ENCODE data around the gene SELENON.

SELENON gene

DNA sequence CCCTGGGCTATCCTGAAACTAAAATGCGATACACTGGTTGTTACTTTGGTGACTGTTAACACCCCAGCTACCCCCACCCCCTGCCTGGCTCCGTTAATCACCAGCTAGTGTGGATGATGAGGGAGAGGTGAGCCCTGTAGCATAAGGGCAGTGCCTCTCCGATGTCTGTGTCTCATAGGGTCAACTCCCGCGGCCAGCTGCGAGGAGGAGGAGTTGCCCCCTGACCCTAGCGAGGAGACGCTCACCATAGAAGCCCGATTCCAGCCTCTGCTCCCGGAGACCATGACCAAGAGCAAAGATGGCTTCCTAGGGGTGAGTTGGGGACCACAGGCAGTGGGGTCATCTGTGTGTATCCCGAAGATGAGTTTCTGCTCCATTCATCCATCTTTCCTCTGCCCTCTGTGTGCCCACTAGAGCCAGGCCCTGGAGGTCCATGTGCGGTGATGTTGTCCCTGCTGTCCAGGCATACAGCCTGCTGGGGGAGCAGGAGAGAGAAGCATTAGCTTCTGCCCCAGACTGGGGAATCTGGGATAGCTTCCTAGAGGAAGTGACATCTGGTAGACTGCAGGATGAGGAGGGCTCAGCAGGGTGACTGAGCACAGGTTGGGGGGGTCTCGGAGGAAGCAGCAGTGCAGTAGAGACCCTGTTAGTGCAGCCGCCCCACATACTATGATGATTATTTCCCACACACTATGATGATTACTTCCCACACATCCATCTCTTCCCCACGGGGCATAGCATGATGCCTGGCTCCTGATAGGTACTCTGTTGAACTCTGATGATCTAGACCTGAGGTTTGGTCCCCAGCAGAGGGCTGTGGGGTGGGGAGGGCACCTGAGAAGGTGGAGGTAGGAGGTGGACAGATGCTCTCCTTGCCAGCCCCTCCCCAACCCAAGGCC is 5.2 kb downstream of the SELENON start:
- in situ Hi-C loops (cut with MboI; ENCODE audit: low pct_unique_long_range_greater_than_20kb, low sequenced_read_pairs) = no loop called here
- no peak for DNase-seq

DNA sequence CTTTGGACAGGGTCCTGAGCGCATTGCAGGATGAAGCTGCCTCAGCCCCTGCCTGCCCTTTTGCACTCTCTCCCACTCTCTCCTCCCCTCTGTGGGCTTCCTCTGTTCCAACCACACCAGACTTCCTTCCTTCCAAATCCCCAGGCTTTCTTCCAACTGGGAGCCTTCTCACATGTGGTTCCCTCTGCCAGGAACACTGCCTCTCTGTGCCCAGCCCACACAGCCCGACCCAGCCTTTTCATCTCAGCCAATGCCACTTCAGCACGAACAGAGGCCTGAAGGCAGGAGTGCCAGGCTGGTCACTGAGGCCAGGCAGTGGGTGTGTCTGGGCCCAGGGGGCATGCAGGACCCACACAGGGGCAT is 5.9 kb downstream of the SELENON start:
- DNase-seq = no peak
- in situ Hi-C loops (cut with MboI; ENCODE audit: low pct_unique_long_range_greater_than_20kb, low sequenced_read_pairs) = no loop called here

DNA sequence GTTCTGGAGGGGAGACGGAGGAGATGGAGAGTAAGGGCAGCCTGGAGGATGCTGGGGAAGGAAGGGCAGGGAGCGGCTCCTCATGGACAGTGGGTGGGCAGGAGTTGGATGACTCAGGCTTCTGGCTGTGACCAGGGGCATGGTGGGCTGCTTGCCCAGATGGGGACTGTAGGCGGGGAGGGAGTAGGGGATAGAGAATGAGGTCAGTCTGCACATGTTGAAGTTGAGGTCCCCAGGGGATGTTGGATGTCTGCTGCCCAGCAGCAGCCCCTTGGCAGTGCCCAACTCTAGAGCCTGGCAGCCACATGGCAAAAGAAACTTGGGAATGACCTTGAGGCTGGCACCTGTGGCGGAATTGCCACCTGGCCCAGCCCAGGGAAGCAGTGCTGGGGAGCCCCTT is 6.4 kb downstream of the SELENON start:
- DNase-seq = no peak
- in situ Hi-C loops (cut with MboI; ENCODE audit: low pct_unique_long_range_greater_than_20kb, low sequenced_read_pairs) = no loop called here

DNA sequence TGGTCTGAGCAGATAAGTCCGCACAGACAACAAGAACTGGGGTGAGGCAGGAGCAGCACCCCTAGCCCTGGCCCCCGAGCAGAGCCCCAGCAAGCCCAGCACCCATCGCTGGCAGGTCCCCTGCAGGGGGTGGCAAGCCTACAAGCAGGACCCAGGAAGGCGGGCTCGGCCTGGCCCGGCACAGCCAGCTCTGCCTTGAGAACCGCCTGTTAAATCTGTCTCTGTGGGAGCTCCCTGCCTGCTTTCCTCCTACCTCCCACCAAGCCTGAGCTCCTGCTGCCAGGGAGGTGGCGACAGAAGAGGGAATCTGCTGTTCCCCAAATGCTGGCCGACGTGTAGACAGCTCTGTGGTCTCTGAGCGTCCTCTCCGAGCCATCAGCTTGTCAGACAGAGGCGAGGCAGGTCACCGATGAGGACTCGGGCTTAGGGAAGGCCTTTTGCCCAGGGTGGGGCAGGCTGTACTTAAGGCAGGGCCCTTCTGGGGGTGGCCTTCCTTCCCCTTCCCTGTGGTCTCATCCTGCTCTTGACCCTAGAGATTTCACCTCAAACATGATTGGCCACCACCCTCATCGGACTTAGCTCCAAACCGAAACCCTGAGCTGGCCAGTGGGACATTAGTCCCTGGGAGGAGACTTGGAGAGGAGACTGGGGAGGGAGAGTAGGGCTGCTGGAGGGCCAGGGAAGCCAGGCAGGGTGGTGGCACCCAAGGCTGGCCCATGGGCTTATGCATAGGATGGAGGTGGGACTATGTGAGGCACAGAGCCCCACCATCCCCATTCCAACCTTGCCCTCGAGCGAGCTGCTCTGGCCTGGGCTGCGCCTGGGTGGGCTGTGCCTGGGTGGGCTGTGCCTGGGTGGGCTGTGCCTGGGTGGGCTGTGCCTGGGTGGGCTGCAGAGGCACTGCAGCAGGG is 7.7 kb downstream of the SELENON start:
- in situ Hi-C loops (cut with MboI; ENCODE audit: low pct_unique_long_range_greater_than_20kb, low sequenced_read_pairs) = no loop called here
- DNase-seq = no peak

DNA sequence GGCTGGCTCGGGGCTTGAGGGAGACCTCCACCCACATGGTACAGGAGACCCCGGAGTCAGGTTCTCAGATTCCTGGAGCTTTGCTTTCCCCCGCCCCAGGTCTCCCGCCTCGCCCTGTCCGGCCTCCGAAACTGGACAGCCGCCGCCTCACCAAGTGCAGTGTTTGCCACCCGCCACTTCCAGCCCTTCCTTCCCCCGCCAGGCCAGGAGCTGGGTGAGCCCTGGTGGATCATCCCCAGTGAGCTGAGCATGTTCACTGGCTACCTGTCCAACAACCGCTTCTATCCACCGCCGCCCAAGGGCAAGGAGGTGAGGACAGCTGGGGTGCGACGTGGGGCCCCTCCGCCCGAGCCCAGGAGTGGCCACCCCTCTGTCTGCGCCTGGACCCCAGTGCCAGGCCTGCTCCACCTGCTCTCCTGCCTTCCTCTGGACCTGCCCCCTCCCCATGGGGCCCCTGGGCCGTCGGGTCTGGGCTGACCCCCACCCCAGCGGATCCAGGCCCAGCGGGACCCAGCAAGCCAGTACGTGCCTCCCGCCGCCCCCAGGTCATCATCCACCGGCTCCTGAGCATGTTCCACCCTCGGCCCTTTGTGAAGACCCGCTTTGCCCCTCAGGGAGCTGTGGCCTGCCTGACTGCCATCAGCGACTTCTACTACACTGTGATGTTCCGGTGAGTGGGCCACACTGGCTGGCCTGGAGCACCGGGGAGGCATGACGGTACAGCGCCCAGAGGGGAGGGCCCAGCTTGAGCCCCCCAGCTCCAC is 8.7 kb downstream of the SELENON start:
- in situ Hi-C loops (cut with MboI; ENCODE audit: low pct_unique_long_range_greater_than_20kb, low sequenced_read_pairs) = no loop called here
- DNase-seq = no peak

DNA sequence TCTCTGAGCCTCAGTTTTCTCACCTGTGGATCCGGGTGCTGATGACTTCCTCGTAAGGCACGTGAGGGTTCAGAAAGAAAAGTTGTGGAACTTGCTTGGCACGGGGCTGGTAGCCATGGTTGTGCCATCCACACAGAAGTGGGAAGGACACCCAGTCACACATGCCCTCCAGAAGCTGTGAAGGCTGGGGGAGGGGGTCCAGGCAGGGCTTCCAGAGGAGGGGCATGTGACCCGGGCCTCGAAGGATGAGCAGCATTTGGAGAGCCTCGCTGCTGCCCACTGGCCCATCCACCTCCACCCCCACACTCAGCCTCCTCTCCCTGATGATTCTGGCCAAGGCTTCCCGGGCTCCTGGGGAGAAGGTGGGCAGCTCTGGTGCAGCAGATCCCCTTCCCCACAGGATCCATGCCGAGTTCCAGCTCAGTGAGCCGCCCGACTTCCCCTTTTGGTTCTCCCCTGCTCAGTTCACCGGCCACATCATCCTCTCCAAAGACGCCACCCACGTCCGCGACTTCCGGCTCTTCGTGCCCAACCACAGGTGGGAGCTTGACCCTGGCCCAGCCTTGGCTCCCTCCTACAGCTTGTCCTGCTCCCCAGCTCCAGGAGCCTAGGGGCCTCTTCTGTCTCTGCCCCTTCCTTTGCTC is 9.4 kb downstream of the SELENON start:
- DNase-seq = peak; percentile 89
- in situ Hi-C loops (cut with MboI; ENCODE audit: low pct_unique_long_range_greater_than_20kb, low sequenced_read_pairs) = no loop called here

DNA sequence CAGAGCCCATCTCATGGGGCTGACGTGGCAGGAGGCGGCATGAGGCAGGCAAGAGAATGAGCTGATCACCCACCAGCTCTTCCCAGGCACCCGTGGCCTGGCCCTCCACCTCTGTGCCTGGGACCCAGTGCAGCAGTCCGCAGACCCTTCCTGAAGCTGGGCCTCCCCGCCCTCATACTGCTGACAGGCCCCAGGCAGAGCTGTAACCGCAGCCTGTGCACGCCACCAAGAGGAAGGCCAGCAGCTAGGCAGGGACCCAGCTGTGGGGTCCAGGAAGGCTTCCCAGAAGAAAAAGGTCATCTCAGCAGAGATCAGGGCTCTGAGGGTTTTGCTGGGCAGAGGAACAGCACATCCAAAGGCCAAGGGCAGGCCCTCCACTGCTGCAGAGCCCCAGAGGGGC is 9.9 kb downstream of the SELENON start:
- DNase-seq = no peak
- in situ Hi-C loops (cut with MboI; ENCODE audit: low pct_unique_long_range_greater_than_20kb, low sequenced_read_pairs) = no loop called here

DNA sequence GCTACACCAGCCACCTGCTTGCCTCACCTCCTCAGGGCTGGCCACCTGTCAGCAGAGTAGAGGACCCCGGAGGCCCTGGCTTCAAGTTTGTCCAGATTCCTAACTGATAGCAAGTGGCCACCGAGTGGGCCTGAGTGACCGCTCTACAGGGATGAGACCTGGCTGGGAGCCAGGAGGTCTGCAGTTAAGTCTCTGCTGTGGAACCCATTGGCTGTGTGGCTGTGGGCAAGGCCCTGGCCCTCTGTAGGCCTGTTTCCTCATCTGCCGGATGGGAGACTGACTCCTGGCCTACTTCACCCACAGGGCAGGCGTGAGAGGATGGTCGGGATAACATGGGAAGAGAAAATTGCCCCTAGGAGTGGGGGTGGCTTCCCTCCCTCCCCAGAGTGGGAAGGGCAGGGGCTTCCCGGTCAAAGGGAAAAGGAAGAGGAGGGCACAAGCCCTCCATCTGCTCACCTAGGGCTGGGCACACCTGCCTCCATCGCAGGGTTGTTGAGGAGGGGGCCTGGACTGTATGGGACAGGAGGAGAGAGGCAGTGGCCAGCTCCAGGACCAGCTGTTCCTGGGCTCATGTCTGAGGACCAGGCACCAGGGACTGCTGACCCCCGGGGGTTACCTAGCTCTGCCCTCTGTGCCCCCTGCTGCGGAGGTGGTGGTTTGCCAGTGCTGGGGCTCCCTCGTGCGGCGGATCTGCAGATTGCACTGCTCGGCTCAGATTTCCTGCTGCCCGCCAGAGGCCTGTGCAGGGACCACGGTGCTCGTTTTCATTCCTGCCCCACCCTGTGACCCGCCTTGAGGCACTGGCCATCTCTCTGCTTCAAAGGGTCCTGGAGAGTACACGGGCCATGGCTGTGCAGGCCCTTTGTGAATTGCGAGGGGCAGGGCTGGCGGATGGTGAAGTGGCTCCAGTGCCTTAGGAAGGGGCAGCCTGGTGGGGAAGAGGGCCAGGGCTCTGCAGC is 10.6 kb downstream of the SELENON start:
- in situ Hi-C loops (cut with MboI; ENCODE audit: low pct_unique_long_range_greater_than_20kb, low sequenced_read_pairs) = no loop called here
- peak; percentile 80 for DNase-seq

DNA sequence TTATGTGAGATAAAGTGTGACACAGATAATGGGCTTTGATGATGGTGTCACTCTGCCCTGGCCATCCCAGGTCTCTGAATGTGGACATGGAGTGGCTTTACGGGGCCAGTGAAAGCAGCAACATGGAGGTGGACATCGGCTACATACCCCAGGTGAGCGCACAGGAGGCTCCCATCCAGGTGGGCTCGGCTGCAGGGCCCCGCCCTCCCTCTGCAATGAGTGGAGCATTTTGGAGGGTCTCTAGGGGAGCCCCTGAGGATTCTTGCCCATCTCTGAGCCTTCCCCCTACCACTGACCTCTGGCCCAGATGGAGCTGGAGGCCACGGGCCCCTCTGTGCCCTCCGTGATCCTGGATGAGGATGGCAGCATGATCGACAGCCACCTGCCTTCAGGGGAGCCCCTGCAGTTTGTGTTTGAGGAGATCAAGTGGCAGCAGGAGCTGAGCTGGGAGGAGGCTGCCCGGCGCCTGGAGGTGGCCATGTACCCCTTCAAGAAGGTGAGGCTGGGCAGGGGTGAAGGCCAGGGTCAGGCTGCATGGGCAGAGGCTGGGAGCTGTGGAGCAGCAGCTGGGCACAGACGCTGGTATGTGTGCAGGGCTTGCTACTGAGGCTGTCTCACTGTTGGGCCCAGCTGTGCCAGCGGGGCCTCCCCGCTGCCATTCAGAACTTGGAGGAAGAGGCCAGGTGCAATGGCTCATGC is 11.5 kb downstream of the SELENON start:
- no peak for DNase-seq
- in situ Hi-C loops (cut with MboI; ENCODE audit: low pct_unique_long_range_greater_than_20kb, low sequenced_read_pairs) = no loop called here

DNA sequence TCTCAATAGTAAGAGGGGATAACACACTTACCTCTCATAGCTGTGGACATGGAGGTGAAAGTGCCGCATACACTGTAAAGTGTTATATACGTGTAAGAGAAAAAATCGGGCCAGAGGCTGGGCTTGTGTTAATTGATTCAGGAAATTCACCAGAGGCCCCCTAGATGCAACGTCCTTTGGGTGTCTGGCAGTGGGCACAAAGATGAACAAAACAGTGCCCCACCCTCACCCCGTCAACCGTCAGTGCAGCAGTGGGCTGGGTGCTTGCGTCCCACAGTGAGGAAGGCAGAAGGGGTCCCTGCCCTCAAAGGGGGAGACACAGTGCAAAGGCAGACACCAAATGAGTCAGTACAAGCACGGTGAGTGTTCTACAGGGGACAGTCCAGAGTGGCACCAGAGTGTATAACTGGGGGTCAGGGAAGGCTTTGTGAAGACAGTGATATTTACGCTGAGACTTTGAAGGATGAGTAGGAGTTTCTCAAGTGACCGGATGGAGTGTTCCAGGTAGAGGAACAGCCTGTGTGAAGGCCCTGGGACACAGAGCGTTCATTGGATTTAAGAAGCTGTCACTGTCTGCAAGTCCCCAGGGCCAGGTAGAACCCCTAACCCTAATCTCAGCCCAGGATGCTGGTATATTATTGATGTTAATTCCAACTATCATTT is 13.2 kb downstream of the SELENON start:
- DNase-seq = no peak
- in situ Hi-C loops (cut with MboI; ENCODE audit: low pct_unique_long_range_greater_than_20kb, low sequenced_read_pairs) = no loop called here

DNA sequence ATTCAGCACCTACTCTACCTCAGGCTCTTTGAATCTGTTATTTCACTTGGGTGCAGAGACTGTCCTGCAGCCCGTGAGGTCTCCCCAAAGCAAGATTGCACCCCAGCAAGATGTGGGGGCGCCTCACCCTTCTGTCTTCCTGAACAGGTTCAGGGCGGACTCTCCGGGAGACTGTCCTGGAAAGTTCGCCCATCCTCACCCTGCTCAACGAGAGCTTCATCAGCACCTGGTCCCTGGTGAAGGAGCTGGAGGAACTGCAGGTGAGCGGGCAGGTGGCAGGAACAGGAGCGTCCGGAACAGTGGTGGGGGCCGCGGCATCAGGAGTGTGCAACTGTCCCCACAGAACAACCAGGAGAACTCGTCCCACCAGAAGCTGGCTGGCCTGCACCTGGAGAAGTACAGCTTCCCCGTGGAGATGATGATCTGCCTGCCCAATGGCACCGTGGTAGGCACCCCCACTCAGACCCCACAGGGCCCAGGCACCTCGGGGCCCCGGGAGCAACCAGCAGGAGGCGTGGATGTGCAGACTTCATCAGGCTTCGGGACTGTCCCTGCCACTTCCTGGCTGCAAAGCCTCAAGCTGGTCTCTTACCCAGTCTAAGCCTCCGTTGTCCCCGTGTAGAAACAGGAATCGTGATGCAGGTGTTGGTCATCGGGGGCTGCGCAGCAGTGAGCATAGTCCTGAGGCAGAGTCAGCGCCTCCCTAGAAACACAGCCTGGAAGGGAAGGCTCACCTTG is 13.9 kb downstream of the SELENON start:
- DNase-seq = no peak
- in situ Hi-C loops (cut with MboI; ENCODE audit: low pct_unique_long_range_greater_than_20kb, low sequenced_read_pairs) = no loop called here

DNA sequence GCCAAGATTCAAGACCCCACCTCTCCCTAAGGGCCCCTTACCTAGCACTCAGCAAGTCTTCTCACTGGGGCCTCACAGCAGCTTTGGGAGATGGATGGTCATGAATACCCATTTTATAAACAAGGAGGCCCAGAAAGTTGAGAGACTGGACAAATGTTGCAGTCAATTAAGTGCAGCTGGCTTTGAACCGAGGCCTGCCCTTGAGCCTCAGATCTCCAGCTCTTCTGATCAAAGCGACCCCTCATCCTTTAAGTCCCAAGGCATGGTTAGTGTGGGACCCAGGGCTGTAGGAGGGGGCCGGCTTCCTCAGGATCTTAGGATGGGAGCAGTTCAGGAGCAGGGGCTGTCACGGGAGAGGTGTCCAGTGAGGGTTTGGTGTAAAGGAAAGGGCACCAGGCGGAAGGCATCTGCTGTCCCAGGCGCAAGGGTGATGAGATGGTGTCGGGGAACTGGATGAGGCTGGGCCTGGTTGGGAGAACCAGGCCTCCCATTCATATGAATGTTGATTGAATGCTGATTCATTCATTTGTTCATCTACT is 14.6 kb downstream of the SELENON start:
- in situ Hi-C loops (cut with MboI; ENCODE audit: low pct_unique_long_range_greater_than_20kb, low sequenced_read_pairs) = no loop called here
- DNase-seq = no peak

DNA sequence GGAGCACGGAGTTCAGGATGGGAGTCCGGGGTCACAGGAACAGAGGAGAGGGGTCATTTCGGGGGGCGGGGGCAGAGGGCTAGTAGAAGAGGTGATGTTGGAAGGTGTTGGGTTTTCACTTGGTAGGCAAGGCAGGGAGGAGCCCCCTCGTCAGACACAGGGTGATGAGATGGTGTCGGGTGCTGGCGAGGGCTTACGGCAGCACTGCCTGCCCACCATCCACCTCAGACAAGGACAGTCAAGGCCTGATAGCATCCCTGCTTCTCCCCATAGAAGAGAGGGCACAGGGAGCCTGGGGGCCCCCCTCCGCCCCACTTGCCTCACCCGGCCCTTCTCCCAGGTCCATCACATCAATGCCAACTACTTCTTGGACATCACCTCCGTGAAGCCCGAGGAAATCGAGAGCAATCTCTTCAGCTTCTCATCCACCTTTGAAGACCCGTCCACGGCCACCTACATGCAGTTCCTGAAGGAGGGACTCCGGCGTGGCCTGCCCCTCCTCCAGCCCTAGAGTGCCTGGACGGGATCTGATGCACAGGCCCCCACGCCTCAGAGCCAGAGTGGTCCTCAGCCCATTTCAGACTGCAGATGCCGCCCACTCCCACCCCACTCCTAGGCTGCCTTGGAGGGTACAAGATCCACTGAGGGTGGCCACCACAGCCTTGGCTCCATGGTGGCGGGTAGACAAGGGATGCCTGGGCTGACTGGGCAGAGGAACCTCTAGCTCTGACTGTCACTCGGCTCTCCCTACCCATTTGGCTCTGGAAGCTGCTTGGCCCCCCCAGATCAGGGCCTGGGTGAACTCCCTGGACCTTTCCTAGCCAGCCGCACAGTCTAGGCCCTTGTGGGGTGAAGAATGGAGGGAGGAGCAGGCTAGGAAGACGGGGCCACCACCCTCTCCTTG is 15.5 kb downstream of the SELENON start:
- DNase-seq = no peak
- in situ Hi-C loops (cut with MboI; ENCODE audit: low pct_unique_long_range_greater_than_20kb, low sequenced_read_pairs) = no loop called here

DNA sequence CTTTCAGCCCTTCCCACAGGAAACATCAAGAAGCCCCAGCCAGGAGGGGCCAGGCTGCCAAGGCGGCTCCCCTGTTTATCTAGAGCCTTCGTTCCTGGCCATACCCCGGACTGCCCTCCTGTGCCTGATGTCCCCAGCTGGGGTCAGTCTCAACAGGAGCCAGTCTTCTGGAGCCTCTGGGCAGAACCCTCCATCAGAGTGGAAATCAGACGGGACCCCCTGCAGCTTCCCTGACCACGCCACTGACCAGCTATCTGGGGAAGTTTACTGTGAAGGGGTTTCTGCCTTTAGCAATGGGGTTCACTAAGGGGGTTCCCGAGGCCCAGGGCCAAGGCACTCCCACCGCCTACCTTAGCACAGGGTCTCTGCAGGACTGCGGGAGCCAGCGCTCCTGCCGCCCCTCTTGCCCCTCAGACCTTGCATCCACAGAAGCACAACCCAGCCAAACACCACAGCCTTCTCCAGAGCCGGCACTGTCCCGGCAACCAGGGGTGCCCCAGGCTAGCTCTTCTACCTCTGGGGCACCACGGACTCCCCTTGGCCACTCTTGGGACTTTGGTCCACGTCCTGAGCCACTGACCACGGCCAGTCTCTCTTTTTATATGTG is 16.2 kb downstream of the SELENON start:
- in situ Hi-C loops (cut with MboI; ENCODE audit: low pct_unique_long_range_greater_than_20kb, low sequenced_read_pairs) = no loop called here

More for the DNA sequence above, 16.2 kb downstream of the SELENON start:
- no peak for DNase-seq
